Stomach (tissue), 4 donors: ENCODE data around the gene GULP1.

ENCODE experiments used
- EP300 ChIP-seq: sonication (generic); formaldehyde crosslinking; IDR thresholded peaks from one replicate; pipeline ENCODE4 v1.6.1; 2017; ENCODE audit warnings: antibody characterized with exemption
- POLR2A ChIP-seq, 4 donors: fragments of 450-650 bp; IDR thresholded peaks; one replicate each; pipeline ENCODE4 v1.6.1; 2016; ENCODE audit warnings: antibody characterized with exemption in 4 of 4, control low read depth in 2 of 4, mild to moderate bottlenecking in 1 of 4, moderate library complexity in 1 of 4
- TF ChIP-seq, protein P1 (sequence below), 7 experiments: fragments of 450-650 bp in 4 of 7; fragments of 200-600 bp in 3 of 7; sonication (generic) in 3 of 7; IDR thresholded peaks; one replicate each; pipeline ENCODE4 v1.5.1; 2016 to 2019; ENCODE audit warnings: antibody characterized with exemption in 7 of 7, control low read depth in 2 of 7, mild to moderate bottlenecking in 1 of 7

DNA sequence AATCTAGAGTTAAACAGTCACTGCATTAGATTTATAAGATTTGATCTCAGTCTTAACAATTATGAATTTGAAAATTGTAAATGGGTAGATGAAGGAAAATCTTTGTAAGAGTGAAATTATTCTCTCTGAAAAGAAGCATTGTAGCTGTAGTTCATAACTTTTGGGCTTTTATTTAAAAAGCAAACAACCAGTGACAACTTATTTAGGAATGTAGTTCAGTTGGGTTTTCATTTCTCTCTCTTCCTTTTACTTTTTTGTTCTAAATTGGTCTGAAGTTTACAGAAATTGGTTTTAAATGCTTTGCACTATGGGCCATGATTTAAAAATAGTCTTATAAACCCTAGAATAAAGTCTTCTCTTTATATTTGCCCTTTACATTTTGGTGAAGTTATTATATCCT is 296.6 kb downstream of the GULP1 start:
- TF ChIP-seq, protein P1, sequence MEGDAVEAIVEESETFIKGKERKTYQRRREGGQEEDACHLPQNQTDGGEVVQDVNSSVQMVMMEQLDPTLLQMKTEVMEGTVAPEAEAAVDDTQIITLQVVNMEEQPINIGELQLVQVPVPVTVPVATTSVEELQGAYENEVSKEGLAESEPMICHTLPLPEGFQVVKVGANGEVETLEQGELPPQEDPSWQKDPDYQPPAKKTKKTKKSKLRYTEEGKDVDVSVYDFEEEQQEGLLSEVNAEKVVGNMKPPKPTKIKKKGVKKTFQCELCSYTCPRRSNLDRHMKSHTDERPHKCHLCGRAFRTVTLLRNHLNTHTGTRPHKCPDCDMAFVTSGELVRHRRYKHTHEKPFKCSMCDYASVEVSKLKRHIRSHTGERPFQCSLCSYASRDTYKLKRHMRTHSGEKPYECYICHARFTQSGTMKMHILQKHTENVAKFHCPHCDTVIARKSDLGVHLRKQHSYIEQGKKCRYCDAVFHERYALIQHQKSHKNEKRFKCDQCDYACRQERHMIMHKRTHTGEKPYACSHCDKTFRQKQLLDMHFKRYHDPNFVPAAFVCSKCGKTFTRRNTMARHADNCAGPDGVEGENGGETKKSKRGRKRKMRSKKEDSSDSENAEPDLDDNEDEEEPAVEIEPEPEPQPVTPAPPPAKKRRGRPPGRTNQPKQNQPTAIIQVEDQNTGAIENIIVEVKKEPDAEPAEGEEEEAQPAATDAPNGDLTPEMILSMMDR (IDR thresholded peaks at IDR 0.05): no peak
- TF ChIP-seq POLR2A (IDR thresholded peaks at IDR 0.05) (no peak), EP300 (no peak)
